DMS79 treated with DMSO at 0.1 percent for 48 hours (cell line): ENCODE data around the gene SLC13A3.

Source experiments
- DNase-seq: peaks from one replicate; lab custom pipeline; 2025; lab: John Stamatoyannopoulos, UW

Gene SLC13A3

GRCh38 chr20:46523696-46524328 lies 127.4 kb downstream of the SLC13A3 start:
- DNase-seq, result no peak

GRCh38 chr20:46523108-46523507 lies 128.2 kb downstream of the SLC13A3 start:
- DNase-seq, result no peak

GRCh38 chr20:46520976-46521579 lies 130.2 kb downstream of the SLC13A3 start:
- no peak for DNase-seq

GRCh38 chr20:46520540-46520939 lies 130.7 kb downstream of the SLC13A3 start:
- no peak for DNase-seq

GRCh38 chr20:46519471-46520068 lies 131.7 kb downstream of the SLC13A3 start:
- DNase-seq, result no peak

- DNase-seq, result peak; percentile 69
These were observed 138.1 kb downstream of the SLC13A3 start, which contains the start of gene ZNF334 for GRCh38 chr20:46512943-46513844. ZNF334 (minus strand) TSS chr20:46513559; CDS start chr20:46512102, 1,457 bp downstream.

- DNase-seq, result no peak
These were observed 141.7 kb downstream of the SLC13A3 start for GRCh38 chr20:46509523-46509922.
